ENCODE results near the gene WIPF1.

The WIPF1 gene

DNA sequence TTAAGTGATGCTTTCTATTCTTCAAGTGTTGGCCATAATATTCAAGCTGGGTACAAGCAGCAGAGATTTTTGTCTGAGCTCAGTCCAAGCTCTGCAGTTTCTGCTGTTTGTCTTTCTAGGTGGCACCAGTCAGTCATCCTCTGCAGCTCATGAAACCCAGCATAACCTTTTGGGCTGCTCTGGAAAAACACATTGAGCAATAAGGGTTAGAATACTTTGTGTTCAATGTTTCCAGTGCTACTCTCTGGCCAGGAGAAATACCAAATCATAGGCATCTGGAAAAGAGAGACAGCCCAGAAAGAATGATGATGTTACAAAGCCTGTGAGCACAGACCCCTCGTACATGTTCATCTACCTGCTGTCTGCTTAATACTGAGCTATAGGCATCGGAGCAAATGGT lies 19.5 kb upstream of the WIPF1 start:
- no peaks in the 10 kb centered on the region for H3K27me3 Mint-ChIP-seq (ENCODE audit: low read depth, poor library complexity)
- H3K36me3 Mint-ChIP-seq (ENCODE audit: low read depth) = peaks cover 4% of the 10 kb centered on the region
- peaks cover 12% of the 10 kb centered on the region for H3K4me1 Mint-ChIP-seq
- TF ChIP-seq CTCF (IDR thresholded peaks at IDR 0.05) = no peak
- no peak overlapping the region for H3K27ac Mint-ChIP-seq
- no peak overlapping the region for H3K4me3 Mint-ChIP-seq
- DNase-seq = no peak
- H3K9me3 Mint-ChIP-seq = no peaks in the 10 kb centered on the region

DNA sequence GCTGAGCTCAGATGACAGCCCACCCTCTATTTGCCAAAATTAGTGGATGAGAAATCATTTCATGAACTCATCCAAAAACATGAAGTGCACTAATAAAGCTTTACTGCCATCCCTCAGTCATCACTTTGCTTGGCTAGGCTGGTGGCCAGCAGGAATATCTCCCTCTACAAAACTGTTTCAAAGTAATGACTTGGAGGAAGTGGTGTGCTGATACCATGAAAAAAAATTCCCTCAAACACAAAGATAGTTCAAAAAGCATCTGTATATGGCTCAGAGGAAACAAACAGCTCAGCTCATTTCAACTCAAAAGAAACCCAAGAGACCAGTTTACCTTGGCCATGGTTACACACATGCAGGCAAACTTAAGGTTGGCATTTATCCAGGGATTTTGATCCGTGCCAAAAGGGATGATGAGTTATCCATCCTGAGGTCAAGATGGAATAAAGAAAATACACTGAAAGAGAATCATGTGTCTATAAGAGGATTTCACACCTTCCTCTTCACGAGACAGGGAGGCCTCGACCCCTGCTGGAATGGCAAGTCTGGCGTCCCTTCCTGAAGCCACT lies 18.4 kb upstream of the WIPF1 start:
- Mint-ChIP-seq H3K4me1 (peaks cover 15% of the 10 kb centered on the region), H3K4me3 (no peak overlapping the region), H3K36me3 (ENCODE audit: low read depth) (peaks cover 8% of the 10 kb centered on the region), H3K27me3 (ENCODE audit: low read depth, poor library complexity) (no peaks in the 10 kb centered on the region), H3K27ac (no peak overlapping the region), H3K9me3 (no peaks in the 10 kb centered on the region)
- no peak for DNase-seq
- no peak for TF ChIP-seq CTCF (IDR thresholded peaks at IDR 0.05)

- Mint-ChIP-seq H3K27me3 (ENCODE audit: low read depth, poor library complexity) (no peaks in the 10 kb centered on the region), H3K4me1 (peaks cover 14% of the 10 kb centered on the region), H3K27ac (no peak overlapping the region), H3K36me3 (ENCODE audit: low read depth) (peaks cover 16% of the 10 kb centered on the region), H3K4me3 (no peak overlapping the region), H3K9me3 (no peaks in the 10 kb centered on the region)
- no peak for TF ChIP-seq CTCF (IDR thresholded peaks at IDR 0.05)
- no peak for DNase-seq
These were observed 16.7 kb upstream of the WIPF1 start for GRCh38 chr2:174614261-174614660.

DNA sequence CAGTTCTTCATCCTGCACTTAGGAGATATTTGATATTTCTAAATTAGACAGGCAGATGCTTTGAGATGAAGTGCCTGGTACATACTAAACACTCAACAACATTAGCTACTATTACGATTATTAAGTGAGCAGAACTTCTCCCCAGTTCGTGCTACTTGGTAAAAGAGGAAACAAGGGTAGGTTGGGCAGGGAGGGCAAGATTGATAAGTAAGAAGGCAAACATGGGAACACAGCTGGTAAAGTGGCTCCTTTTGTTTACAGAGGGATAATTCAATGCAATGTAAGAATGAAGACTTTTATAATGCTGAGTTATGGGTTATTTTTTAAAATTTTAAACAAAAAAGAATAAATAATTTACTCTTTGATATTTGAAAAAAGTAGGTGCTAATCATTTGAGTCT lies 15.9 kb upstream of the WIPF1 start:
- Mint-ChIP-seq H3K4me1 (peaks cover 14% of the 10 kb centered on the region), H3K36me3 (ENCODE audit: low read depth) (peaks cover 16% of the 10 kb centered on the region), H3K27me3 (ENCODE audit: low read depth, poor library complexity) (no peaks in the 10 kb centered on the region), H3K27ac (no peak overlapping the region), H3K4me3 (no peak overlapping the region), H3K9me3 (no peaks in the 10 kb centered on the region)
- DNase-seq = no peak
- TF ChIP-seq CTCF (IDR thresholded peaks at IDR 0.05) = no peak

DNA sequence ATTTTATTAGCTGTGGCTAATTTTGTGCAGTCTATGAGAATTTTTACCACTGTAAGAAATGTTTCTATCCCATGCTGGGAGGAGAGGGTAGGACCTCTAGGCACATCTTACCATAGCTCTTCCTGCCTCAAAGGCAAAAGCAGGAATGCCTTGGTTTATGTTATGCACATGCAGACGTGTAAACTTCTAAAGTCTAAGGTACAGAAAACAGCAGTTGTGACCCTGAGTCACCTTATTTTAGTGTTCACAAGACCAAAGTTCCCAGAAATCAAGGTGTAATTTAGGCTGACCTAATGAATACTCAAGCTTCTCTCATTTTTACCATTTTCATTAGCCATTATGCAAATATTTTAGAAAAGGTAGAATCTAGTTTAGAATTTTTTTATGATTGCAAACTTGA lies 15.4 kb upstream of the WIPF1 start:
- H3K9me3 Mint-ChIP-seq = no peaks in the 10 kb centered on the region
- H3K27me3 Mint-ChIP-seq (ENCODE audit: low read depth, poor library complexity) = no peaks in the 10 kb centered on the region
- no peak overlapping the region for H3K27ac Mint-ChIP-seq
- DNase-seq = no peak
- H3K36me3 Mint-ChIP-seq (ENCODE audit: low read depth) = peaks cover 16% of the 10 kb centered on the region
- TF ChIP-seq CTCF (IDR thresholded peaks at IDR 0.05) = no peak
- no peak overlapping the region for H3K4me3 Mint-ChIP-seq
- H3K4me1 Mint-ChIP-seq = peaks cover 14% of the 10 kb centered on the region

GRCh38 chr2:174611854-174612253 lies 14.2 kb upstream of the WIPF1 start:
- peaks cover 22% of the 10 kb centered on the region for H3K36me3 Mint-ChIP-seq (ENCODE audit: low read depth)
- no peak overlapping the region for H3K4me3 Mint-ChIP-seq
- TF ChIP-seq CTCF (IDR thresholded peaks at IDR 0.05) = no peak
- H3K27me3 Mint-ChIP-seq (ENCODE audit: low read depth, poor library complexity) = no peaks in the 10 kb centered on the region
- no peak overlapping the region for H3K27ac Mint-ChIP-seq
- H3K9me3 Mint-ChIP-seq = no peaks in the 10 kb centered on the region
- no peak for DNase-seq
- peaks cover 20% of the 10 kb centered on the region for H3K4me1 Mint-ChIP-seq
